CD14-positive monocyte (primary cell): ENCODE measurements around the gene RFX4. TPM values are rescaled to one million over a fixed set of nuclear protein-coding genes. Genes with fewer than 3 reads are reported as not detected.
A peak's percentile ranks its signal among the peaks of the same experiment; 100 is the strongest.

ENCODE experiments used
- DNase-seq, 3 donors: peaks; one replicate each; pipeline ENCODE4 v3.0.0-alpha.2; 2011 to 2022
- H2AFZ ChIP-seq: 2 replicates; pipeline ENCODE4 v1.6.0; 2012; ENCODE audit warnings: mild to moderate bottlenecking, low read depth, low read length, inconsistent platforms; ENCODE audit not compliant: insufficient read depth, poor library complexity, severe bottlenecking
- H3K27ac ChIP-seq, 2 donors: 1 replicate in 1 of 2; 2 replicates in 1 of 2; pipeline ENCODE4 v1.5.1; 2012 to 2013; ENCODE audit warnings: low read length in 2 of 2, control low read depth in 1 of 2, inconsistent platforms in 1 of 2, low read depth in 1 of 2, mild to moderate bottlenecking in 1 of 2
- H3K27me3 ChIP-seq, 2 donors: one replicate each; pipeline versions ENCODE4 v1.6.0 to v1.6.1; 2011 to 2013; ENCODE audit warnings: low read length in 2 of 2; ENCODE audit not compliant: control insufficient read depth in 2 of 2, insufficient read depth in 2 of 2
- H3K36me3 ChIP-seq, 2 donors: replicated peaks in 1 of 2; 1 replicate in 1 of 2; 2 replicates in 1 of 2; pipeline versions ENCODE4 v1.5.1 to v1.6.1; 2012 to 2013; ENCODE audit warnings: low read length in 2 of 2, control low read depth in 1 of 2, inconsistent platforms in 1 of 2, mild to moderate bottlenecking in 1 of 2; ENCODE audit not compliant: insufficient read depth in 2 of 2, control insufficient read depth in 1 of 2
- H3K4me1 ChIP-seq, 2 donors: 1 replicate in 1 of 2; 2 replicates in 1 of 2; pipeline versions ENCODE4 v1.5.1 to v1.6.1; 2012 to 2013; ENCODE audit warnings: low read length in 2 of 2, control low read depth in 1 of 2, inconsistent platforms in 1 of 2, mild to moderate bottlenecking in 1 of 2, moderate library complexity in 1 of 2; ENCODE audit not compliant: insufficient read depth in 2 of 2, control insufficient read depth in 1 of 2
- H3K4me2 ChIP-seq: replicated peaks from 2 replicates; pipeline ENCODE3; 2012; ENCODE audit warnings: low read length, moderate library complexity, mild to moderate bottlenecking; ENCODE audit not compliant: poor library complexity, severe bottlenecking; ENCODE audit errors: extremely low read depth
- H3K4me3 ChIP-seq, 3 experiments: fragments of 200-600 bp in 1 of 3; sonication (generic) in 1 of 3; replicated peaks in 1 of 3; 1 replicate in 2 of 3; 2 replicates in 1 of 3; pipeline ENCODE4 v1.5.1; 2011 to 2013; ENCODE audit warnings: low read length in 3 of 3, mild to moderate bottlenecking in 3 of 3, control low read depth in 2 of 3, low read depth in 2 of 3, inconsistent platforms in 1 of 3, moderate library complexity in 1 of 3
- H3K79me2 ChIP-seq: 2 replicates; pipeline ENCODE4 v1.6.0; 2012; ENCODE audit warnings: mild to moderate bottlenecking, control low read depth, inconsistent platforms, low read length, moderate library complexity; ENCODE audit not compliant: insufficient read depth
- H3K9ac ChIP-seq: 2 replicates; pipeline ENCODE4 v1.6.0; 2017; ENCODE audit warnings: low read length, mild to moderate bottlenecking; ENCODE audit not compliant: insufficient read depth, poor library complexity, severe bottlenecking
- H3K9me3 ChIP-seq, 2 donors: replicated peaks in 1 of 2; 1 replicate in 1 of 2; 2 replicates in 1 of 2; pipeline versions ENCODE4 v1.5.1 to v1.6.1; 2012 to 2013; ENCODE audit warnings: low read length in 2 of 2, control low read depth in 1 of 2; ENCODE audit not compliant: control insufficient read depth in 1 of 2, insufficient read depth in 1 of 2
- H4K20me1 ChIP-seq: 2 replicates; pipeline ENCODE4 v1.6.0; 2012; ENCODE audit warnings: mild to moderate bottlenecking, low read length, control low read depth, moderate library complexity; ENCODE audit not compliant: insufficient read depth
- H3K27ac Mint-ChIP-seq, 7 donors: one replicate each; pipeline ENCODE4 v1.8.0; 2020; ENCODE audit warnings: mild to moderate bottlenecking in 7 of 7, mixed read lengths in 7 of 7, moderate library complexity in 6 of 7, inconsistent platforms in 2 of 7
- H3K27me3 Mint-ChIP-seq, 3 donors: one replicate each; pipeline ENCODE4 v1.8.0; 2021 to 2022; ENCODE audit warnings: low read depth in 3 of 3, mild to moderate bottlenecking in 3 of 3, mixed read lengths in 3 of 3, moderate library complexity in 3 of 3, inconsistent platforms in 1 of 3
- H3K36me3 Mint-ChIP-seq, 2 donors: one replicate each; pipeline ENCODE4 v1.8.0; 2020; ENCODE audit warnings: mixed read lengths in 2 of 2, inconsistent platforms in 1 of 2, mild to moderate bottlenecking in 1 of 2
- H3K4me1 Mint-ChIP-seq: one replicate; pipeline ENCODE4 v1.8.0; 2020; ENCODE audit warnings: mild to moderate bottlenecking, mixed read lengths
- H3K4me3 Mint-ChIP-seq, 2 donors: one replicate each; pipeline ENCODE4 v1.8.0; 2020; ENCODE audit warnings: mild to moderate bottlenecking in 2 of 2, mixed read lengths in 2 of 2, moderate library complexity in 1 of 2
- H3K9me3 Mint-ChIP-seq, 7 donors: one replicate each; pipeline ENCODE4 v1.8.0; 2020 to 2022; ENCODE audit warnings: mixed read lengths in 7 of 7, mild to moderate bottlenecking in 6 of 7, moderate library complexity in 6 of 7, inconsistent platforms in 2 of 7
- CTCF ChIP-seq: fragments of 200-600 bp; IDR thresholded peaks from one replicate; pipeline ENCODE4 v1.8.0; 2022; ENCODE audit warnings: antibody characterized with exemption, mild to moderate bottlenecking
- WGBS: methylation state at CpG from one replicate; pipeline ENCODE4 v1.1.5; 2013; ENCODE audit warnings: missing lambda C conversion rate; ENCODE audit not compliant: insufficient coverage; 5-methylcytosine and 5-hydroxymethylcytosine counted together
- intact Hi-C, 2 donors: fragments of 100-400 bp; cut with micrococcal nuclease; formaldehyde crosslinking; loops; one replicate each; pipeline versions ENCODE4 v1.15.0 to v1.15.1; 2023
- polyA plus RNA-seq, 3 donors: library from polyadenylated mRNA; depleted of rRNA in 1 of 3; unstranded in 2 of 3; stranded (reverse) in 1 of 3; fragments of 300-500 nt in 2 of 3; fragments of >200 nt in 1 of 3; fragmentation: Illumina TruSeq in 2 of 3; gene quantifications; 1 replicate in 2 of 3; 2 replicates in 1 of 3; pipeline ENCODE4 v1.2.3, GENCODE V29; 2012 to 2021

The RFX4 gene
- polyA plus RNA-seq, 3 donors: not detected

- H3K79me2 ChIP-seq: no peaks in the 10 kb centered on the region
- H3K4me3 Mint-ChIP-seq: no peak overlapping the region
- no peak overlapping the region for H2AFZ ChIP-seq
- peaks cover 30 to 42% (median 38%) of the 10 kb centered on the region in 3 donors for H3K27me3 Mint-ChIP-seq
- H3K9ac ChIP-seq: no peak overlapping the region
- H3K27ac ChIP-seq: no peak overlapping the region
- peaks cover 36 to 37% of the 10 kb centered on the region in 2 donors for H3K27me3 ChIP-seq
- peaks cover 7% of the 10 kb centered on the region for H3K4me1 Mint-ChIP-seq
- WGBS: no CpG with 5 or more reads among the region's 3 CpGs
- no peak for DNase-seq
- peak overlapping the region in 1 of 7 donors; percentile 6 for H3K27ac Mint-ChIP-seq
- H3K4me2 ChIP-seq: no peak overlapping the region
- H3K4me1 ChIP-seq: peaks cover 8% of the 10 kb centered on the region in 2 donors
- no peaks in the 10 kb centered on the region for H3K9me3 ChIP-seq
- H3K36me3 ChIP-seq: no peaks in the 10 kb centered on the region
- no peak overlapping the region for H3K4me3 ChIP-seq
- TF ChIP-seq CTCF: no peak
- no peaks in the 10 kb centered on the region for H4K20me1 ChIP-seq
- intact Hi-C loops: no loop called here
- no peaks in the 10 kb centered on the region for H3K36me3 Mint-ChIP-seq
- no peaks in the 10 kb centered on the region for H3K9me3 Mint-ChIP-seq
Measured at GRCh38 chr12:106764738-106765137, 181.9 kb downstream of the RFX4 start.

- H3K36me3 ChIP-seq: no peaks in the 10 kb centered on the region
- no peaks in the 10 kb centered on the region for H3K4me1 Mint-ChIP-seq
- no peaks in the 10 kb centered on the region for H4K20me1 ChIP-seq
- H3K4me2 ChIP-seq: no peak overlapping the region
- peaks cover 32 to 44% (median 43%) of the 10 kb centered on the region in 3 donors for H3K27me3 Mint-ChIP-seq
- WGBS: 100% methylated on average over 2 of the region's 8 CpGs
- H3K4me3 ChIP-seq: no peak overlapping the region
- no peak overlapping the region for H3K27ac Mint-ChIP-seq
- H3K9me3 ChIP-seq: no peaks in the 10 kb centered on the region
- no peak overlapping the region for H3K4me3 Mint-ChIP-seq
- no peak overlapping the region for H3K9ac ChIP-seq
- H3K36me3 Mint-ChIP-seq: no peaks in the 10 kb centered on the region
- TF ChIP-seq CTCF: no peak
- H3K27me3 ChIP-seq: peaks cover 37 to 38% of the 10 kb centered on the region in 2 donors
- H3K9me3 Mint-ChIP-seq: no peaks in the 10 kb centered on the region
- H3K27ac ChIP-seq: no peak overlapping the region
- no peak for DNase-seq
- no peaks in the 10 kb centered on the region for H3K79me2 ChIP-seq
- no peak overlapping the region for H2AFZ ChIP-seq
- H3K4me1 ChIP-seq: no peaks in the 10 kb centered on the region
- intact Hi-C loops: no loop called here
Measured at GRCh38 chr12:106766393-106766826, 183.6 kb downstream of the RFX4 start.
